T follicular helper cell (primary cell): ENCODE measurements around the gene HOXA7.
A peak's percentile ranks its signal among the peaks of the same experiment; 100 is the strongest.

Source experiments
- DNase-seq: peaks from one replicate; pipeline ENCODE4 v3.0.0-alpha.2; 2020; ENCODE audit warnings: low read depth

HOXA7 gene

DNA sequence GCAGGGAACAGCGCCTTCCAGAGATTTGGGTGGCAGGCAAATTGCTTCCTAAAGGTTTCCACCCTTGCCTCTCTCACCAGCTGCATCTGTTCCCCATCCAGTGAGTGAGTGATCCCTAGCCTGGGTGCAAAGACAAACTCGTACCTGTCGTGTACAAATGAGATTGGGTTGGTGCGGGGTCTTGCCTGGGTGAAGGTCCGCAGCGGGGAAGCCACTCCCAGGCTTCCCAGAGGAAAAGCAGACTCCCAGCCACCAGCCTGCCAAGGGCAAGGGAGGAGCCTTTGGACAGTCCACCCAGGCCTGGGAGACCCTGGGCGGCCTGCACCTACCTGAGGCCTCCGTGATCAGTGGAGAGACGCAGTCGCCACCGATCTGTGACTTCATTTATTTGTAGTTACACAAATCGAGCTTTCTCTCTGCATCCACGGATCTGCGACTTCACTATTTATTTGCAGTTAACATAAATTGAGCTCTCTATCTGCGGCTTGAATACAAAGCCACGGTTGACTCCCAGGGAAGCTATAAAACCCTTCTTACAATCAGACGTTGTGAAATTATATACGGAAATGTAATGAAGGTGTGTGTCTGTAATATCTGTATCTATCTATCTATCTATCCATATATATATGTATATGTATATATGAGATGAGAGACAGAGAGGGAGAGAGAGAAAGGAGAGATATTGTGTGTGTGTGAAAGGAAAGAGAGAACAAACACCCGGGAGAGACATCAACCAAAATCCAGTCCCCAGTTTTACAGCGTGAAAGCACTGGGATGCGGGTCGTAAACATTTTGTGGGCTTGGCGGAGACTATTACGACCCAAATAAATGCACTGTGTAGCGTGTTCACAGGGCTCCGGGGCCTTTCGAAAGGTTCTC is 3.0 kb upstream of the HOXA7 start:
- DNase-seq = no peak

DNA sequence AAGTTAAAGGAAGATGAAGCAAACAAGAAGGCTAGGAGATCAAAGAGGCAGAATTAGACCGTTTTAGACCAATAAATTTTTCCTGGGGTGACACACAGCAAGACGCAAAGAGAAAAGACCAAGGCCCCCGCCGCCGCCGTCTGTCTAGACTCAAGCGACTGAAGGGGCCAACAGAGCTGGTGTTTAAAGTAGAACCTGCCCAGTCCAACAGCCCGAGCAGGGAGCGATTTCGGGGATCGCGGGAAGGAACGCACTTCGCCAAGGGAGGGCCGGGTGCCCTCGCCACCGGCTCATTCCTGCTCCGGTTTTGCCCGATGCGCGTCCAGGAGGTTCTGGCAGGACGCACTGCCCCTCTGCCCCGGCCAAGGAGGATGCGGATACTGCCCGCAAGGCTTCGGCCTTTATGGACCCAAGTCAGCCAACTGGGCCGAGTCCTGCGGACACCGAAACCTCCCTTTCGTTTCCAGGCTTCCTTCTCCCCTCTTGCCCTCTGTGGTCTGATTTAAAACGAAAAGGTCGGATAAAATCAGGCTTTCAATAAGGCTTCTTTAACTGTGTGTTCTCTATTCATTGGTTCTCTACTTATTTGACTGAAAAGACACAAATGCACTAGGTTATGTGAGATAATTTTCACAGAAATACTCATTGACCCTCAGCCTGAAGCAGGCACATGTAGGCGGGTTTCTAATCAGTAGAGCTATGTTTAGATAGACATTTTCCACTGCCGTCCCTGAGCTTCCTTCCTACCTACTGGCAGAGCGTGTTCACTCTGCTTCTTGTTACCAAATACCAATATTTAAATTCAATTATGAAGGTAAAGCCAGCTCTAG is 2.2 kb upstream of the HOXA7 start:
- no peak for DNase-seq

DNA sequence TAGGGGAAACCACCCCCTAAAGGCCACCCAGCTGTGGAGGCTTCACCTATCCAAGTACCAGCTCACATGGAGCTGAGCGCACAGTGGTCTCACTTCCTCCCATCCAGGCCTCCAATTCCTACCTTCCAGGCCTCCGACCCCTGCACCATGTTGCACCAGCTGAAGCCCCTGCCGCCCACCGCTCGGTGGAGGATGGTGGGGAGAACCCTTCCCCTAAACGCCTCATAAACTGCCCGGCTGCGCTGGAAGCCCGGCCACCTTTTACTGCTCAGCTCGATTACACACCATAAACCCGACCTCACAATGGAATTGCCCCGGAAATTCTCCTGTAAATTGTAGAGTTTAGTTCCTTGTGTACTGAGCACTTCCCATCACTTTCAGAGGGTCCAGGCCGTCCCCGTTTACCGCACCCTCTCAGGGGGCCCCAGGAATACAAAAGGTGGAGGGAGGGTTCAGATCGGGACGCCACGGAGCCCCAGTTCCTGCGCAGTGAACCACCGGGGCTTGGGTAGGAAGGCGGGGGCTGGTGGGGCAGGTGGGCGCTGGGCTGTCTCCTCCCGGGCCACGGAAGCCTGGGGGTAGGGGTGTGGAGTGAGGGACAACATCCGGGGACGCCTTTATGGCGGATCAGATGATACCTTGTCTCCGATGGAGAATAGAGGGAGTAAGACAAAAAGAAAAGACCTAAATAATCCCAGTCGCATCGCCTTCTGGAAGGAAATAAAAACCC is 1.4 kb upstream of the HOXA7 start:
- DNase-seq = no peak

DNA sequence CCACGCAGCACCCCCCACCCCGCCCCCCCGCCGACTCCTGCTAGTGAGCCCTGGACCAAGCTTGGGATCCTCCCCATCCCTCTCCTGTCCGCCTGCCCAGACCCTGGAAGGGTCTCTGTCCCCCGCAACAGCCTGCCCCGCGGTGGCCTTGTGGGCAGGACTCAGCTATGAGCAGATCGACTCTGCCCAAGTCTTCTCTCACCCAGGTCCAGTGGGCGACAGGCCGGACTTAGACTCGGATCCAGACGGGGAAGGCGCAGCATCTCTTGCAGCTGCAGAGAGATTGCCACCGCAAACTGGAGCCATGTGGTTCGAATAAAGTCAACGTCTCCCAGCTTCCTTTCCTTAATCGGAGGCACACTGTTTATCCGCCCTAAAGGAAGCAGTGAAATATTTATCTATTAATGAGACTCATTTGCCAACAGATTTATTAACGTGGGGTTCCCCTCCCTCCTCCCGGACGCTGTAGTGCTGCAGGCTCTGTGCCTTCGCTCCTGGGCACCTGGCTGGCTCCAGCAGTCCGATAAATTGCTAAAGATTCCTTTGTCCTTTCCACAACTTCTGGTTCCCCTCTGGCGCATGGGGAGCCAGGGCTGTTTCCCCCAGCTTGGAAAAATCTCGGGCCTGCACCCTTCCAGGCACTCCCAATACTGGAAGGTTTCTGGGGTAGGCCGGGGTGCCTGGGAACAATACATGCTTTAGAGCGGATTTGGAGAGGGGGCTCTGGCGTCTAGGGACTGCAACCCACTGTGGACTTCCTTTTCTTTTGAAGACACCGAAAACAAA is 634 bp upstream of the HOXA7 start:
- DNase-seq = no peak

DNA sequence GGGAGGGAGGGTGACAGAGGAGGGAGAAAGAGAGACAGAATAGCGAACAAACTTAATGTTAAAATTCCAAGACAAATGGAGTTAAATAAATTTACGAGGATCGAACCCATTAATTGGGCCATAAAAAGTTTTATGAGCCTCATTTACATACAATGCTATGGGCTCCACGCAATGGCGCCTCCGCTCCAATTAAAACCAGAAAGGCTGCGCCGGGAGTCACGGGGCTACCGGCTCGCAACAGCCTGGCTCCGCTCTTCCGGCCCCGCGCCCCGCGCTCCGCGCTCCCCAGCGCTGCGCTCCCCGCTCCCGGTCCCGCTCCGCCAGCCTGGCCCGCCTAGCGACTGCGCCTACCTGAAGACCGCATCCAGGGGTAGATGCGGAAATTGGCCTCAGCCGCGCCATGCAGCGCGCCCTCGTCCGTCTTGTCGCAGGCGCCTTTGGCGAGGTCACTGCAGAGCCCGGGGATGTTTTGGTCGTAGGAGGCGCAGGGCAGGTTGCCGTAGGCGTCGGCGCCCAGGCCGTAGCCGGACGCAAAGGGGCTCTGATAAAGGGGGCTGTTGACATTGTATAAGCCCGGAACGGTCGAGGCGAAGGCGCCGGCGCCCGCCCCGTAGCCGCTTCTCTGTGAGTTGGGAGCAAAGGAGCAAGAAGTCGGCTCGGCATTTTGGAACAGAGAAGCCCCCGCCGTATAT is 513 bp downstream of the HOXA7 start:
- DNase-seq = no peak

DNA sequence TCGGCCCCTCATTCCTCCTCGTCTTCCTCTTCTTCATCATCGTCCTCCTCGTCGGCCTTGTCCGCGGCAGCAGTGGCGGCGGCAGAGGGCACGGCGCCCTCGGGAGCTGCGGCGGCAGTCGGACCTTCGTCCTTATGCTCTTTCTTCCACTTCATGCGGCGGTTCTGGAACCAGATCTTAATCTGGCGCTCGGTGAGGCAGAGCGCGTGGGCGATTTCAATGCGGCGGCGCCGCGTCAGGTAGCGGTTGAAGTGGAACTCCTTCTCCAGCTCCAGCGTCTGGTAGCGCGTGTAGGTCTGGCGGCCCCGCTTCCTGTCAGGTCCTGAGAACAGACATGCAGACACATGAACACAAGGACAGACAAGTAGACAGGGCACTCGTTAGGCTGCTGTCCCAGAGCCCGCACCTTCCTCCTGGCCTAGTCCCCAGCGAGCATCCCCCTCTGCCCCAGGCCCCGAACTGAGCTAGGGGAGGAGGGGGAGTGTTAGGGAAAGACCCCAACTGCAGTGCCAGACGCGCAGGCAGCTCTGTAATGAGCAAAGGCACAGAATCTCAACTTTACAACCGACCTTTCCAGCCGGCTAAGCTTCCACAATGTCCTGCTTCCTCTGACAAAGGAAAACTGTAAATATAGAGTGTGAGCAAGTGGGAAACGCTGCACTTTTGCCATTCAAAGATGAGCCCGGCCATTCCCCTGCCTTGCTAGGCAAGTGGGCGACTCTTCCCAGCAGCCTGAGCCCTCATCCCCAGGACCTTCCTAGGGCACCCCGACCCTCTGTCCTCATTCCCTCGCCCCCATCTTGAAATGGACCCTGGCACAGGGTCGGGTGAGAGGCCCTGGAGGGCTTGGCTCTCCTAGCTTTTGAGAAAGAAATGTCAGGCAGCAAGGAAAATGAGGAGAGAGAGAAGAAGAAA is 1.3 kb downstream of the HOXA7 start:
- DNase-seq = no peak

DNA sequence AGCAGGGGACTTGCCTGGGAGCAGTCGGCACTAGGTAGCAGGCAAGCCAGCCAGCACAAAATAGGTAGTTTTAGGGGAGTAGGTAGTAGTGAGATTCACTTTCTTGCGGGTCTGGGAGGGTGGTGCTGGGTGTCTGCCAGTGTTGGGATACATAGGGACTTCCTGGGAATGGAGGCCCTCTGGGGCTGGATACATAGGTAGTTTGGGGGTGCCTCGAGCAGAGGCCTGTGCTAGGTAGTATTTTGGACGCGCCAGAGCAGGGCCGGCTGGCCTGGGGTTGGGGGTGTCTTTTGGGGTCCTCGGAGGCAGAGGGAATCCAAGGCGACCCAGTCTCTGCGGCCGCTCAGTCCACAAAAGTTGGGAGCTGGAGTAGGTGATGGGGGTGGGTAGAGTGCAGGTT is 2.1 kb downstream of the HOXA7 start:
- no peak for DNase-seq

DNA sequence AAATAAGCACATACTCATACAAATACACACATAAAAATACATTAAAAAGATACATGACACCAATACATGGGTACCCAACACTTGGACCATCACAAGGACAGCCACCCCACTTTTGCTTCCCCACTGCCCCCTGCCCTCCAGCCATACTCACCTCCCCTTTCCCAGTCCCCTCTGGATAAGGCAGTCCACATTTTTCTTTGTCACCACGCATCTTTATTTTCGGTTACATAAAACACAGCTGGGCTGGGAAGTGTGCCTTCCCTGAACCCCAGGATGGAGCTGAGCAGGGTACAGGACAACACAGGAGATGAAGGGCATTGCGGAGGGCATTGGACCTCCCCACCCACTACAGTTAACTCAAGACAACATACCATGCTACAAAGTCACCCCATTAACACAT is 2.9 kb downstream of the HOXA7 start:
- no peak for DNase-seq

DNA sequence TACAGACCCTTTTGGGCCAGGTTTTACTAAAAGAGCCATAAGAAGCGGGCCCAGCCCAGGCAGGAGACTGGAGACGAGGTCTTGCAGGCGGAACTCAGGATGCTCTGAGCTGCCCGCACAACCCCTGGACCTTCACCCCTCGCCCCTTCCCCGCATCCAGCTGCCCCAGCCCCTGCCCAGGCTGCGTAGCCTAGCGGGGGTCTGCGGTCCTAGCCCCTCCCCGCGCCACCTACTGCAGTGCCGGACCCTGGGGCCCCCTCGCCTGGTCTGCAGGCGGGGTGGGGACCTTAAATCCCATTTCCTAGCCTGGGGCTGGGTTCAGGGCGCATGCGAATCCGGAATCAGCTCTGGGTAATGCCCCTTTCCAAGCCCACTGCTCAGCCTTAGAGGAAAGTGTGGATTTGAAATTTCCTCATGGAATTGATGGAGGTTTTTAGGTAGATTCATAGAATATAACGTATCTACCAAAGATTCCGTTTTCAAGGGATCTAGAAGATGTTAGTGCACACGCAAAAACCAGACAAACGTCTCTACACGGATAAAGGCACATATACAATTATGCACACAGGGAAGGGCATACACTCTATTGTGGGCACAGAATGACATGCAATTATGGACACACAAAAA is 3.5 kb downstream of the HOXA7 start:
- DNase-seq = no peak

DNA sequence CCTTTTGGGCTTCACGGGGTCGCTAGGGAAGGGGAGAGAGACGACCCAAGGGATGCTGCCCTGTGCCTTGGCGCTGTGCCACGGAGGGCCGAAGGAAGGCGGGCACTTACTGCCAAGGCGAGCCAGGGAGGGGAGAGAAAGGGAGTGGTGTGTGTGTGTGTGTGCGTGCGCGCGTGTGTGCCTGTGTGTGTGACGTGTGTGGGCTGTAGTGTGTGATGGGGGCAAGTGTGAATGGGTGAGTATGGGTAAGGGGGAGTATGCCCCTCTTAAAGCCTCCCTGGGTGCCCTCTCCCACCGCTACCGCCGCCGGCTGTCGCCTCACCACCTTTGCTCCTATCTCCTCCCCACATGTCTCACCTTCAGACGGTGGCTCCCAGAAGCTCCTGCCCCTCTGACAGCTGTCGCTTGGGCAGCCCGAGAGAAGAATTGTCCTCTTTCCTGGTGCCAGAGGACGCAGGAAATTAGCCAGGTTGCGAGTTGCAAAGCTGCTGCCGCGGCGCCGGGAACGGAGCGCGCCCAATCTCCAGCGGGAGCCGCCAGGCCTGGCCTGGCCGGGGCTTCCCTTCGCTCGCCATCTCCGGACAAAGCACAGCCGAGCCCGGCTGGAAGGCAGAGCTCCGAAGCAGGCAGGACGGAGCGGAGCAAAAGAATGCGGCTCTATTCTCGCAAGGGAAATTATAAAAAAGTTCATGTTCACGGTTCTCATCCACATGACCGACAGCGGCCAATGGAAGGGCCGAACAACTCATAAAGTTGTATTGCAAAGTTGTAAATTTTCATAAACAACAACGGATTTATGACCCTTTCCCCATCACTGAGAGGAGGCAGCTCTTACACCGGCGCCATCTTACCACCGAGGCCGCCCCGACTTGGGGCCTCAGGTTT is 4.3 kb downstream of the HOXA7 start, which contains the start of gene HOXA3:
Gene HOXA3 (minus strand): TSS at position 653 of the 885 bp plus-strand sequence. CDS start 41,943 bp downstream, outside the sequence.
- no peak for DNase-seq

DNA sequence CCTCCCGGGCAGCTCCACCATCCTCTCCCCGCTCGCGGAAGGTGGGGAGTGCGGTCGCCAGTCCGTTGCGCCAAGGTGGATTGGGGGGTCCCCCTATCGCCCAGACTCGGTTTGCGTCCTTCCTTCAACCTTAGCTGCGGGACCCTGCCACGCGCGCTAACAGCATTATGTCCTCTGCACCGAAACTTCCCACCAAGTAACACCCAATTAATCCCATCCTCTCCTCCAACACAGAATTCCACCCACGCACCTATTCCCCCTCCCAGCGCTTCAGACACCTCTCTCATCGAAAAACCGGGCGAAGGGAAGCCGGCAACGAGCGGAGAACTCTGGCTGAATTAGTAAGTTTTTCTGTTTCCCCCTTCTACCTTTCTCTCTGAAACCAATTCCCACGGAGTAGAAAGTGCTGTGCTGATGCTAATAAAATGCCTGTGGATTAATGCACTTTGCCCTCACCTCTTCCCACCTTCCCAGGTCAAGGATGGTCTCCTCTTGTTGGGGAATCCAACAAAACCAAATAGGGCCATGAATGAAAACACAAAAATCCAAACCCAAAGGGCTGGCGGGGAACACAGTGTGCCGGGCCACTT is 5.0 kb downstream of the HOXA7 start:
- DNase-seq = no peak

DNA sequence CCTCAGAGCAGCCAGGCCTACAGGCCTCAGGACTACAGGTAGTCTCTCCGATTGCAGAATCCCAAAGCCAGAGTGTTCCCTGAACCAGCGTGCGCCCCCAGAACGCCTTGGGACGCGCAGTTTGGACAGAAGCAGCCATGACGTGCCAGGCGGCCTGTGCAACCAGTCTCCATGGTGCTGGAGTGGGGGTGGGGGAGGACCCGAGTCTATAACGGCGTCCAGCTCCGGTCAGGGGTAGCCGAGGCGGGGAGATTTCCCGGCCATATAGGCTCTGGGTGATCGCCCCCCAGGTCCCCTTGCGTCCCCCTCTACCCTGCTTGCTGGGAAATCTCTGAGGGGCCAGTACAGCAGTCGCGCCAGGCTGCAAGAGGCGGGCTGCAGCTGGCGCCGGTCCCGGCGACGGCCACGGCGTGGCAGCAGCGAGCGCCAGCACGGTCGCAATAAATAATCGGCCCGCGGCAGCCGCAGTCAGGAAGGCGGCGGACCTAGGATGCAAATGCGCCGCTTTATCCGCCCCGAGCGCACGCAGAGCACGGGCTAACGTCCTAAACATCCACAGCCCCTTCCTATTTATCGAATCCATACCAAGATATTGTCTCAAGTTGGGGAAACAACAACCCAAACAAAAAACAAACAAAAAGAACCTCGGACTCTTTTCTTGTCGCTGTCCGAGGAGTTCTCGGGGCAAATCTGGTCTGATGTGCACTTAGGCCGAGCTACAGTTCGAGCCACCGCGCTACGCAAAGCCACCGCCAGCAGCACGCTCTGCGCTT is 5.7 kb downstream of the HOXA7 start:
- DNase-seq = peak; percentile 41

DNA sequence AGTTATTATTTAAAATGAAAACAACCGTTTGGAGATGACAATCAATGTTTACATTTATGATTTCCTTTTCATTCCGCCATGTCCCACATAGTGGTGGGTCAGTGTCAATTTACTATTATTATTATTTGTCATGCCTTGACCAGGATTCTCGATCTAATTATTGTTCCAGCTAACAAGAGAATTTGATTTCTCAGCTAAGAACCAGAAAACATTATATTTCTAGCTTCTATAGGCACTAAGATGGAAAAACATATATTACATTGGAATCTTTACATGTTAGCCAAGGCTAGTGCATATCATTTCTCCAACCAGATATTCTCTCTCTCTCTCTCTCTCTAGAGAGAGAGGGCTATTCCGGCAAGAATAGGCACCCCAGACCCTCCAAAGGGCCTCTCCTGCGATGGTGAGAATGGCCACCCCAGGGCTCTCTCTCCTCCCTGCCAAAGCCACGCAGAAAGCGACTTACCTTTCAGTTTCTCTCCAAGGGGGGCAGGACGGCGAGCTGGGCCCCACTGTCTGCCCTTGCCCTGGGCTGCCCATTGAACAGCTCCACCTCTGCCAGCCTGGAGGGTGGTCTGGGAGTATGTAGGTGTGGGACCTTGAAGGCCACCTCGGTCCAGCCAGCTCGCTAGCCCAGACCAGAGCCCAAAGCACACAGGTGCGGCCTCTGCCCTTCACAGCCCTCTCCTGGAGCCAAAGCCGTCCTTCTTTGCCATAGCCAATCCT is 6.5 kb downstream of the HOXA7 start:
- DNase-seq = no peak

DNA sequence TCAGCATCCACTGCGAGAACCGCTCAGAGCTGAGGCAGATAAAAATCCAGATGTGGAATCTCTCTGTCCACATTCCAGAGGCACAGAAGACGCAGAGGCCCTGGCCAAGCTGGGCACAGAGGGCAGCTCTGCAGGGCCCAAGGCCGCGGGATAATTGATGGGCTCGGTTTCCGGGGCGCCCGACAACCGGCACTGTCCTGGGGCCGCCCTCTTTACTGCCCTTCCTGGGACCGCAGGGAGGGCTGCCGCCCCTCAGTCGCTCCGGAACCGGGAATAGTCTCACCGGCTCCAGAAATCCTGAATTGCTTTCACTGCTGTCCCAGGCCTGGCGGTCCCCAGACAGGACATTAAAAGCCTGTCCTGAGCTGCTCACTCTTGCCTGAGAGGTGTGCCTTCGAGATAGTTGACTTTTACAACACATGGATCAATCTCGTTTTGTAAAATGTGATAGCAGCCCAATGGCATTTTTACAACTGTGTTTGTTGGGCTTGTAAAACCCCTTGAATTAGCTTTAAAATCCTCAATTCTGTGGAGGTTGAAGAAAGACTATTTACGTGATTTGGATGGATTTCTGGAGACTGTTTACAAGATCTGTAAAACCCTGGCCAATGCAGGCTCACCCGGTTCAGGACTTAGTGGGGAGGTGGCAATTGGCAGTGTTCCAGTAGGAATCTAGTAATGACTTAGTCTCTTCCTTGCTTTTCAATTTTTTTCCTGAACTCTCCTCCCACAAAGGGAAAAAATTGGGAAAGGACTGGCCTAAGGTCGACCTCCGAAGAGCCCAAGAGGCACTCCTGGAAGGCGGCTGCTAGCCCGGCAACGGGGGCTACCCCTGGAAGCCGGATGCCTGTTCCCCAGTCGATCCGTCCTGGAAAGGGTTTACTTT is 7.5 kb downstream of the HOXA7 start:
- DNase-seq = no peak

DNA sequence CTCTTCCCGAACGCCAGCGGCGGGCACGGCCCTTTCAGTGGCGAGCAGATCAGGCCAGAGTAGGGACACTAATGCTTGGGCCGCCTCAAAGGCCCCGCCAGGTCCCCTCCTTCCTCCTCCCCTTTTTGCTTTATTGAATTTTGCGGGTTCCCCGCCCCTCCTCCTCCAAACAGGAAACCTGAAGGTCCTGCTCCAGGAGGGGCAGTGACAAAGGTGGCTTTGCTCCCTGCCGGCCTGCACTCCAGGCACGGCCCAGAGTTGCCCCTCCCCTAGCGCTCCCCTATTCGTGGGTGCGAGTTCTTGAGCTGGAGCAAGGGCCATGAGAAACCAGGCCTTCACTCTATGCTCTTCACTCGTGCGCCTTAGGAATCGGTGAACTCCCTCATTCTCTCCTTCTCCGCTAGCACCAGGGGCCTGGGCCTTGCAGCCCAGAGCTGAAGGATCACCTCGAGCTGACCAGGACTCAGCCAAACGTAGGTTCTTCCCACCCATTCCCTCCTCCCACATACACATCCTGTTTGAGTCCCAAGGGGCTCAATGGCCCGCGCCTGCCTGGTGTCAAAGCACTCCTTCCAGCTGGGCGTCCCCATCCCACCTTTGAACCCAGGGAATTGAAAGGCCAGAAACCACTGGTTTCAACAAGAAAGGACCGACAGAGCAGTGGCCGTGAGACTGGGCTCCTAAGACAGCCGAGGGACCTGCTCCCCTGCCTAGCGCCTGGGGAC is 8.3 kb downstream of the HOXA7 start:
- DNase-seq = no peak
